ENCODE measurements around the gene ZNF365.

- no peak for TF ChIP-seq POLR2A (IDR thresholded peaks at IDR 0.05)
- TF ChIP-seq, protein P1, sequence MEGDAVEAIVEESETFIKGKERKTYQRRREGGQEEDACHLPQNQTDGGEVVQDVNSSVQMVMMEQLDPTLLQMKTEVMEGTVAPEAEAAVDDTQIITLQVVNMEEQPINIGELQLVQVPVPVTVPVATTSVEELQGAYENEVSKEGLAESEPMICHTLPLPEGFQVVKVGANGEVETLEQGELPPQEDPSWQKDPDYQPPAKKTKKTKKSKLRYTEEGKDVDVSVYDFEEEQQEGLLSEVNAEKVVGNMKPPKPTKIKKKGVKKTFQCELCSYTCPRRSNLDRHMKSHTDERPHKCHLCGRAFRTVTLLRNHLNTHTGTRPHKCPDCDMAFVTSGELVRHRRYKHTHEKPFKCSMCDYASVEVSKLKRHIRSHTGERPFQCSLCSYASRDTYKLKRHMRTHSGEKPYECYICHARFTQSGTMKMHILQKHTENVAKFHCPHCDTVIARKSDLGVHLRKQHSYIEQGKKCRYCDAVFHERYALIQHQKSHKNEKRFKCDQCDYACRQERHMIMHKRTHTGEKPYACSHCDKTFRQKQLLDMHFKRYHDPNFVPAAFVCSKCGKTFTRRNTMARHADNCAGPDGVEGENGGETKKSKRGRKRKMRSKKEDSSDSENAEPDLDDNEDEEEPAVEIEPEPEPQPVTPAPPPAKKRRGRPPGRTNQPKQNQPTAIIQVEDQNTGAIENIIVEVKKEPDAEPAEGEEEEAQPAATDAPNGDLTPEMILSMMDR (IDR thresholded peaks at IDR 0.05) = no peak
Observed at GRCh38 chr10:62424026-62424425, 49.9 kb downstream of the ZNF365 start.

Measured in breast epithelium (tissue), 3 donors.